Left ventricle myocardium superior (tissue), 1 donor: ENCODE data around the gene DPYD. TPM values are rescaled to one million over a fixed set of nuclear protein-coding genes. Genes with fewer than 3 reads are reported as not detected.
A peak's percentile ranks its signal among the peaks of the same experiment; 100 is the strongest.
"Not testable (repeated sequence)": the region's sequence is repeated elsewhere in the genome, so short reads cannot be mapped to it uniquely, and the experiment has no call there.

Experiments
- ATAC-seq: fragments of 200-7000 bp; cut with Tn5 transposase; one replicate; pipeline ENCODE4 v1.9.1; 2020; ENCODE audit warnings: mild to moderate bottlenecking, moderate library complexity
- DNase-seq: peaks from one replicate; pipeline ENCODE4 v3.0.0-alpha.2; 2020
- intact Hi-C: fragments of 100-400 bp; cut with micrococcal nuclease; formaldehyde crosslinking; loops from one replicate; pipeline ENCODE4 v1.11.0; 2022
- total RNA-seq: library from RNA; stranded (reverse); fragmentation: NEBNext Ultra II Directional; extraction: Animal tissue kit (Norgen Biotek cat#: 25700); gene quantifications from one replicate; pipeline ENCODE4 v1.2.1, GENCODE V29; 2021
- donor health status: DM: no; HTN: yes; CAD: no; lungs with severe emphysema.

Gene DPYD
- total RNA-seq, 1 donor from 2014 or later, result 11.6 TPM

GRCh38 chr1:97365026-97365425, 555.8 kb downstream of the DPYD start:
- intact Hi-C loops, result no loop called here
- DNase-seq (no peak), ATAC-seq (no peak)

- DNase-seq, result no peak
- no peak for ATAC-seq
- intact Hi-C loops, result no loop called here
Observed at GRCh38 chr1:97364086-97364485, 556.7 kb downstream of the DPYD start.

- DNase-seq, result no peak
- intact Hi-C loops, result no loop called here
- no peak for ATAC-seq
Observed at GRCh38 chr1:97356309-97356708, 564.5 kb downstream of the DPYD start.

- ATAC-seq (no peak), DNase-seq (no peak)
- intact Hi-C loops, result no loop called here
Observed at GRCh38 chr1:97352936-97353382, 567.9 kb downstream of the DPYD start.

DNA sequence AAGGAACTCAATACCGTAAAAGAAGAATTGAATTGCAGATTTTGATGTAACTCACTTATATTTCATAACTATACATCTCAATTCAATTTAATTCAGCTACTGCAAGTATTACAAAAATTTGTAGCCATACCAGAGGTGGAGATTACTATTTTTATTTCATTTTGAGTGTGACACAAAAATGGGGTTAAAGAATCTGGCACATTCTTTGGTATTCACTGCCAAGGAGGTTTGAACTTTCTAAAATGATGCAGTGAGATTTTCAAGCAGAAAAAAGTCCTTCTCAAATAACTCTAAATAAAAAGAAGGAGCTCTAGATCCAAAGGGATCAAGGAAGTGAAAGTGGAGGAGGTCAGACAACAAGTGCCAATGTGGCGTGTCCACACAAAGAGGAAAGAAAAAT, 569.0 kb downstream of the DPYD start:
- no peak for DNase-seq
- ATAC-seq, result no peak
- intact Hi-C loops, result no loop called here

DNA sequence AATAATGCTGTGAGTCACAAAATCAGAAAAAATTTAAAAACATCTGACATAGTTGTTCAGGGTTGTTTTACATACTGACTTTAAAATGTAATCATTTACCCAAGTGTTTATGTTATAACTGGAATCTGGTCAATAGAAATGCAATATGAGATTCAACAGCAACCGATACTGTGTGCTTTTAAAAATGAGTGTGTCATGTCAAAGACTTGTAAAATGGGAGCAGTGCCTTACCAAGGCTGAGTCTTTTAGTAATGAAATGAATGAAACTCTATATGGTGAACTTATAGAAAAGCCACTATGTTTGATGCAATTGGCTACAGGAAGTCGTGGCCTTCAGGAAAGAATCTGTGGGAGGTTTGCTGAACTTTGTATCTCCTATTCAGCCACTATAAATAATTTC, 570.2 kb downstream of the DPYD start:
- no peak for DNase-seq
- intact Hi-C loops, result no loop called here
- no peak for ATAC-seq

DNA sequence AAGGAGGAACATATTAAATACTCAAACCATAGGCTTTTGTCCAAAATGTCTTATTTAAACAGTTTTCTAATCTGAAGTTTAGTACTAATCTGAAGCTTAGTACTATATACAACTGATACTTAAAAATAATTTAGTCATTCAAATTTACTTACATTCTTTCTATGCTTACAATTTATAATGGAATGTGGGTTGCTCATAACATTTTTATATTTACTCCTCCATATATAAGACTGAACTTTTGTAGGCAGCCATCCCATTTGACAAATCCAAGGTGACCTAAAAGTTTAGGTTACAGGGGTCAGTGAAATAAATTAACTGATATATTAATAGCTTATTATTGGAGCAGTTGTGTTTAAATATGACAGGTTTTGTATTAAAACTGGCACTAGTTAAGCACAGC, 570.6 kb downstream of the DPYD start:
- ATAC-seq (no peak), DNase-seq (no peak)
- intact Hi-C loops, result no loop called here

GRCh38 chr1:97349794-97350193, 571.0 kb downstream of the DPYD start:
- intact Hi-C loops, ATAC-seq, DNase-seq: not testable (repeated sequence)

- ATAC-seq (no peak), DNase-seq (no peak)
- intact Hi-C loops, result no loop called here
Observed at GRCh38 chr1:97348599-97349265, 572.1 kb downstream of the DPYD start.

GRCh38 chr1:97340951-97341350, 579.9 kb downstream of the DPYD start:
- ATAC-seq (no peak), DNase-seq (no peak)
- intact Hi-C loops, result no loop called here

DNA sequence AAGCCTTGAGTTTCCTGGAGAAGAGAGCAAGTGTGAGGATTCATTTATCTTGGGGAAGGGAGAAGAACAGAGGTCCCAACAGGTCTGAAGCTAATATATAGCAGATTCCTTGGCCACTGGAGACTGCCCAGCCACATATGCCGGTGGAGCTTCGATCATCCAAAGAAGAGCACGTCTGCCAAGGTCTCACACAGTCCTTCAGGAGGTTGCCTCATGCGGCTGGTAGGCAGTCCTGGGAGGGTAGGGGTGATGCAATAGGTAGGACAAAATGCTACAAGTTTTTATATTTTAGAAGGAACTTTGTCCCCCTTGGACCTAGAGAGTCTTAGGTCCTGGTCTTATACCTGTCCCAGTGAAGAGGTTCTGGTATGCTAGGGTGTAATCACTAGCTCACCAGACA, 582.5 kb downstream of the DPYD start:
- intact Hi-C loops, result no loop called here
- ATAC-seq (no peak), DNase-seq (no peak)

DNA sequence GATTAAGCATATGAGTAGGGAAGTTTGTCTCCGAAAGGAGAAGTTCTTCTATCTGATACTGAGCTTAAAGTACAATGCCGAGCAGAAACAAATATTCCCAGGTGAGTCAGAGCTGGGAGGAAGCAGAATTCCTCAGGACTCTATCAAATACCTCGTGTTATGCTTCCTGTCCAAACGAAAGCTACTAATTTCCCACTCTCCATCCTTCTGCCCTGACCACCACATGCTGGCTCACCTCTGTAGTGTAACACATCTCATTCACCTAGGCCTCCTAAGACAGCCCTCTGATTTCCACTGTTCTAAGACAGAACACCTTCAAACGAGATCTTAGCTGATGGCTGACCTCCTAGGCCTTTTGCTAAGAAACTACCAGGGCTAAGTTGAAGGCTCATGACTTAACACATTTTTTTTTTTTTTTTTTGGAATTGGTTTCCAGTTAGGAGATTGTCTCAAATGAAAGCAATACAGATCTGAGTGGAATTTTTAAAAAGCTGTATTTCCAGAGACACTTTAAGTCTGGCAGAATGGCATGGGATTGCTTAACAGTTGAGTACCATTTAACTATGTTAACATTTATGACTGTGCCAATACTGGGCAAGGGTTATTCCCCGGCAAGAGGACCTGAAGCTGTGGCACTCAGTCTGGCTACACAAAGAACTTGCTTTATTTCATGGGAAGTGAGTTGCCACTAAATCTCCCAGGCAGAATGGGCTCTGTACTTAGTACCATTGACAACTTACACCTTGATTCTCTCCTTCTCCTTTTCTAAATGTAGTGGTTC, 583.4 kb downstream of the DPYD start:
- ATAC-seq (no peak), DNase-seq (no peak)
- intact Hi-C loops, result no loop called here

GRCh38 chr1:97334454-97334853, 586.4 kb downstream of the DPYD start:
- intact Hi-C loops, result no loop called here

GRCh38 chr1:97332716-97333115, 588.1 kb downstream of the DPYD start:
- ATAC-seq, result no peak
- no peak for DNase-seq
- intact Hi-C loops, result no loop called here

More at GRCh38 chr1:97334454-97334853, 586.4 kb downstream of the DPYD start:
- DNase-seq, result no peak
- peak; percentile 78 for ATAC-seq

DNA sequence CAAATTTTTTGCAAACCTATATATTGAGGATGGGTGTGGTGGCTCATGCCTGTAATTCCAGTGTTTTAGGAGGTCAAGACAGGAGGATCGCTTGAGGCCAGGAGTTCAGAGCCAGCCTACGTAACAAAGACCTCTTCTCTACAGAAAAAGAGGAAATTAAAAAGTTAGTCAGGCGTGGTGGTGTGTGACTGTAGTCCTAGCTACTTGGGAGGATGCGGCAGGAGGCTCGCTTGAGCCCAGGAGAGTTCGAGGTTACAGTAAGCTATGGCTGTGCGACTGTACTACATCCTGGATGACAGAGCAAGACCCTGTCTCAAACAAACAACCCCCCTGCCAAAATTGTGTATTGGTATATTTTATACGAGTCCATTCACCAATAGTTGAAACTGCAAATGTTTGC, 589.7 kb downstream of the DPYD start:
- DNase-seq (no peak), ATAC-seq (no peak)
- intact Hi-C loops, result no loop called here

GRCh38 chr1:97314685-97315084, 606.1 kb downstream of the DPYD start:
- DNase-seq, result no peak
- intact Hi-C loops, result no loop called here
- ATAC-seq, result no peak

GRCh38 chr1:97308131-97308530, 612.7 kb downstream of the DPYD start:
- no peak for ATAC-seq
- DNase-seq, result no peak
- intact Hi-C loops, result no loop called here

GRCh38 chr1:97307568-97307967, 613.3 kb downstream of the DPYD start:
- intact Hi-C loops, result no loop called here

DNA sequence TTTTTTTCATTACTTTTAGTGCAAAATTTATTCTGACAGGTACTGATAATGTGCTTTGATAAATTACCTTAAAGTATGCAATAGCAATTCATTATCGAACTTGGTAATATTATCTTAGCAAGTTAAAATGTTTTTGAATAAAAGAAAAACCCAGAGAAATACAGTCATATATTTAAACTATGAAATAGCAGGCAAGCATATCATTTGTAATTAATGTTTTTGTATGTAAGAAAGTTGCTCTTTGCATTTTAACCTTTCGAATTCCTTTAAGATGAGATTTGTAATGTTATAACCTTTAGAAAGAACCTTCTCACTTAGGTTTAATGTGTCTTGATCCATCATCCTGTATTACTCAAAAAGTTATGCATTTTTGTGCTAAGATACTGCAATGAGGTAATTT, 613.7 kb downstream of the DPYD start:
- ATAC-seq, result no peak
- intact Hi-C loops, result no loop called here

More at GRCh38 chr1:97307568-97307967, 613.3 kb downstream of the DPYD start:
- DNase-seq (no peak), ATAC-seq (no peak)

DNA sequence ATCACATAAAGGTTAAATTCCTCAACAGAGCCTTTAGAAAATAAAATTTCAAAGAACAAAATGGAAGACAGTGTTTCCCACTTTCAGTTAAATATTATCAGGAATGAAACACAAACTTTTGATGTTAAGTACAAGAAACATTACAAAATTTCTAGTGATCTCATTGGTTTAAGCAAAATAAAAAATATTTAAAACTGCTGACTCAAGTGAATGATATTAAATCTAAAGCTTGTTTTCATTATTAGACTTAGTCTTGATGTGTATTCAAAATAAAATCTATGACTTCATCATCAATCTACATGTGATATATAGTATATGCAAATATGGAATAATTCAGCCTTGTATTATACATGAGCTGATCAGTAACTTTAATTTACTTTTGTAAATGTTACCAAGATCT, 614.3 kb downstream of the DPYD start:
- intact Hi-C loops, result no loop called here
- DNase-seq (no peak), ATAC-seq (no peak)

More for the DNA sequence above, 613.7 kb downstream of the DPYD start:
- no peak for DNase-seq

DNA sequence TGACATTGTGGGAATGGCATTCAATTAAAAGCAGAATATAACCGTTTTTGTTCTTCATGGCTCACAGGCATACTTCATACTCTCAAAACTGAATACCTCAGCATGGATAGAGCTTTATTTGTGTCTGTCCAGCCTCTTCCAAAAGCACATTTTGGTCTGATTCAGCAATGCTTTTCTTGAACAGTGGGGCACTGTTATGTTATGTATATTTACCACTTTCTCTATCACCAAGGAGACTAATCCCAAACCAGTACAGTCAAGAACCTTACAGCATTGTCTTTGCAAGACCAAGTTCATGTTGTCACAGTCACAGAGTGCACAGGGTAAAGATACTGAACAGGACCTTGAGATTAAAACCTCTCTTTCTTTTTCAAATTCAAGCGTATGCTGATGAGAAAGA, 616.5 kb downstream of the DPYD start:
- intact Hi-C loops, result no loop called here
- ATAC-seq, result peak; percentile 24
- no peak for DNase-seq
